Gastrocnemius medialis (tissue), 4 donors: ENCODE results near the gene VDR.

Source experiments
- CTCF ChIP-seq, 5 experiments: fragments of 450-650 bp in 3 of 5; fragments of 200-600 bp in 2 of 5; sonication (generic) in 2 of 5; IDR thresholded peaks in 4 of 5; conservative IDR thresholded peaks in 1 of 5; 1 replicate in 4 of 5; 2 replicates in 1 of 5; pipeline ENCODE4 v1.5.1; 2016 to 2019; ENCODE audit warnings: antibody characterized with exemption in 5 of 5, mild to moderate bottlenecking in 3 of 5, moderate library complexity in 3 of 5
- POLR2A ChIP-seq, 2 donors: fragments of 450-650 bp; IDR thresholded peaks; one replicate each; pipeline ENCODE4 v1.6.1; 2017; ENCODE audit warnings: antibody characterized with exemption in 2 of 2, mild to moderate bottlenecking in 2 of 2, moderate library complexity in 2 of 2

GRCh38 chr12:47855502-47855901, 49.3 kb downstream of the VDR start:
- TF ChIP-seq CTCF (IDR thresholded peaks at IDR 0.05 in 4 of 5, conservative IDR thresholded peaks at IDR 0.05 in 1 of 5) (no peak), POLR2A (IDR thresholded peaks at IDR 0.05) (no peak)
